ENCODE results near the gene SDF2L1. TPM values are rescaled to one million over a fixed set of nuclear protein-coding genes. Genes with fewer than 3 reads are reported as not detected.

The SDF2L1 gene
- total and polyA plus RNA-seq, 10 of the 15 experiments (the other 5 are each of a cell fraction or from before 2014, with no cell fraction given), result 3.0 to 214 (median 55.5) TPM

- Histone ChIP-seq H3K79me2 (ENCODE audit: control insufficient read depth, insufficient read depth, low read length) (peaks cover 18% of the 10 kb centered on the region), H3K4me1 (ENCODE audit: control insufficient read depth, insufficient read depth, low read length) (no peaks in the 10 kb centered on the region), H2AFZ (ENCODE audit: control insufficient read depth, low read depth, low read length) (no peak overlapping the region), H3K9me3 (replicated peaks; ENCODE audit: control insufficient read depth, insufficient read depth, low read length) (no peaks in the 10 kb centered on the region), H3K9ac (ENCODE audit: control insufficient read depth, insufficient read depth, low read length) (no peak overlapping the region), H3K4me2 (ENCODE audit: control insufficient read depth, insufficient read depth) (no peak overlapping the region), H3K36me3 (ENCODE audit: control insufficient read depth in 2 of 2, insufficient read depth in 2 of 2, low read length in 1 of 2) (peaks cover 17 to 20% of the 10 kb centered on the region in 2 experiments), H4K20me1 (ENCODE audit: control insufficient read depth, insufficient read depth) (peaks cover 3% of the 10 kb centered on the region; the same call in 1 of the 2 replicates), H3K4me3 (no peak overlapping the region), H3K27me3 (replicated peaks in 1 of 2; ENCODE audit: control insufficient read depth in 2 of 2, insufficient read depth in 2 of 2, low read length in 1 of 2) (no peaks in the 10 kb centered on the region), H3K27ac (ENCODE audit: control insufficient read depth, insufficient read depth) (no peak overlapping the region)
- DNase-seq (ENCODE audit: low read depth, low spot score), result no peak
- POLR2A ChIA-PET, result interaction anchor here (1.4 to 2.4 kb wide), 2 partner anchors 15 to 29 kb away, joined by 3 to 6 read pairs; no protein-coding TSS in a partner anchor
- RAD21 ChIA-PET (ENCODE audit: unreplicated experiment), result no interaction called here
- in situ Hi-C loops (cut with MboI), result loop anchor here (10.0 kb wide), 1 partner anchor 518 kb away; no protein-coding TSS in a partner anchor
- no TSS peak for BruUV-seq (replicated peaks)
- intact Hi-C loops (cut with micrococcal nuclease; ENCODE audit: unreplicated experiment), result no loop called here
- CTCF ChIA-PET, result interaction anchor here (0.7 to 2.7 kb wide), 4 partner anchors 11 to 34 kb away, joined by 3 to 9 read pairs (median 6); partner anchors contain the start of gene SDF2L1
- SMC1A ChIA-PET (ENCODE audit: uncharacterized antibody, unreplicated experiment), result no interaction called here
- WGBS (ENCODE audit: insufficient coverage, insufficient replicate concordance, low lambda C conversion rate, missing lambda C conversion rate), result 87% methylated on average over 7 of the region's 7 CpGs
- TF ChIP-seq IRF4 (IDR thresholded peaks at IDR 0.05; ENCODE audit: low read depth, low read length), result no peak
- no peak for TF ChIP-seq TARDBP (IDR thresholded peaks at IDR 0.05; ENCODE audit: borderline replicate concordance)
- no peak for TF ChIP-seq MXI1 (IDR thresholded peaks at IDR 0.05; ENCODE audit: low read depth, low read length)
- TF ChIP-seq BCL11A (IDR thresholded peaks at IDR 0.05; ENCODE audit: low read depth, low read length), result no peak
- no peak for ATAC-seq
- FAIRE-seq, result no peak
These were observed 29.2 kb upstream of the SDF2L1 start for GRCh38 chr22:21612858-21613257.

GRCh38 chr22:21613553-21614233, 28.4 kb upstream of the SDF2L1 start:
- 89% methylated on average over 4 of the region's 4 CpGs for WGBS (ENCODE audit: insufficient coverage, insufficient replicate concordance, low lambda C conversion rate, missing lambda C conversion rate)
- Histone ChIP-seq H2AFZ (ENCODE audit: control insufficient read depth, low read depth, low read length) (no peak overlapping the region), H4K20me1 (ENCODE audit: control insufficient read depth, insufficient read depth) (peaks cover 3% of the 10 kb centered on the region; the same call in 1 of the 2 replicates), H3K9ac (ENCODE audit: control insufficient read depth, insufficient read depth, low read length) (no peak overlapping the region), H3K4me1 (ENCODE audit: control insufficient read depth, insufficient read depth, low read length) (no peaks in the 10 kb centered on the region), H3K79me2 (ENCODE audit: control insufficient read depth, insufficient read depth, low read length) (peaks cover 12% of the 10 kb centered on the region), H3K4me2 (ENCODE audit: control insufficient read depth, insufficient read depth) (no peak overlapping the region), H3K36me3 (ENCODE audit: control insufficient read depth in 2 of 2, insufficient read depth in 2 of 2, low read length in 1 of 2) (peaks cover 19 to 20% of the 10 kb centered on the region in 2 experiments), H3K9me3 (replicated peaks; ENCODE audit: control insufficient read depth, insufficient read depth, low read length) (no peaks in the 10 kb centered on the region), H3K4me3 (no peak overlapping the region), H3K27ac (ENCODE audit: control insufficient read depth, insufficient read depth) (no peak overlapping the region), H3K27me3 (replicated peaks in 1 of 2; ENCODE audit: control insufficient read depth in 2 of 2, insufficient read depth in 2 of 2, low read length in 1 of 2) (no peaks in the 10 kb centered on the region)
- TF ChIP-seq YY1 (IDR thresholded peaks at IDR 0.05; ENCODE audit: low read depth, low read length), result no peak
- no peak for TF ChIP-seq RAD21 (IDR thresholded peaks at IDR 0.05; ENCODE audit: insufficient read depth, low read depth, low read length)
- CTCF ChIA-PET, result interaction anchor here (1.0 to 2.7 kb wide), 4 partner anchors 10 to 33 kb away, joined by 3 to 9 read pairs (median 6); partner anchors contain the start of genes SDF2L1 and YDJC
- no TSS peak for BruUV-seq (replicated peaks)
- no peak for FAIRE-seq
- POLR2A ChIA-PET, result interaction anchor here (1.4 to 2.4 kb wide), 2 partner anchors 15 to 28 kb away, joined by 3 to 6 read pairs; no protein-coding TSS in a partner anchor
- RAD21 ChIA-PET (ENCODE audit: unreplicated experiment), result interaction anchor here (0.9 kb wide), 1 partner anchor 35 kb away, joined by 3 read pairs; no protein-coding TSS in a partner anchor
- in situ Hi-C loops (cut with MboI), result loop anchor here (10.0 kb wide), 1 partner anchor 519 kb away; no protein-coding TSS in a partner anchor
- DNase-seq (ENCODE audit: low read depth, low spot score), result no peak
- SMC1A ChIA-PET (ENCODE audit: uncharacterized antibody, unreplicated experiment), result interaction anchor here (0.7 kb wide), 1 partner anchor 30 kb away, joined by 3 read pairs; no protein-coding TSS in a partner anchor
- no peak for ATAC-seq
- intact Hi-C loops (cut with micrococcal nuclease; ENCODE audit: unreplicated experiment), result no loop called here

Measured in GM12878 (cell line).